BJ (cell line): ENCODE results near the gene MYOM1. TPM values are rescaled to one million over a fixed set of nuclear protein-coding genes. Genes with fewer than 3 reads are reported as not detected.

Source experiments
- CTCF ChIA-PET: fragments of 350-600 bp; formaldehyde crosslinking; extraction: SDS; loops from one replicate; lab custom pipeline; 2021; ENCODE audit warnings: antibody characterized with exemption, inconsistent platforms; lab: Yijun Ruan, JAX
- POLR2A ChIA-PET: fragments of 300-600 bp; sonication (Branson Sonifier 250); formaldehyde crosslinking; extraction: SDS; loops from one replicate; lab custom pipeline; 2021; ENCODE audit warnings: antibody characterized with exemption; lab: Charles Lee
- DNase-seq: peaks from one replicate; pipeline ENCODE4 v3.0.0-alpha.2; 2011; ENCODE audit warnings: low read depth
- H3K27me3 ChIP-seq: 2 replicates; pipeline ENCODE4 v1.6.0; 2011; ENCODE audit warnings: low read length; ENCODE audit not compliant: control insufficient read depth, insufficient read depth
- H3K36me3 ChIP-seq: 2 replicates; pipeline ENCODE4 v1.5.1; 2011; ENCODE audit warnings: low read length; ENCODE audit not compliant: control insufficient read depth, insufficient read depth
- H3K4me3 ChIP-seq: 2 replicates; pipeline ENCODE4 v1.5.1; 2011; ENCODE audit warnings: low read depth, mild to moderate bottlenecking, control low read depth, low read length
- CTCF ChIP-seq: IDR thresholded peaks from 2 replicates; pipeline ENCODE4 v1.5.1; 2011; ENCODE audit warnings: low read depth, mild to moderate bottlenecking, control low read depth, inconsistent platforms, low read length, moderate library complexity; ENCODE audit not compliant: insufficient read depth
- polyA plus RNA-seq: library from polyadenylated mRNA; depleted of rRNA; stranded (reverse); fragments of >200 nt; gene quantifications from 2 replicates; pipeline ENCODE4 v1.2.3, GENCODE V29; 2011

Gene MYOM1
- polyA plus RNA-seq, 1 experiment, result 0.48 TPM

GRCh38 chr18:3157606-3158005, 62.2 kb downstream of the MYOM1 start:
- ChIA-PET CTCF (interaction anchor here (0.5 to 1.3 kb wide), 2 partner anchors 16 to 53 kb away, joined by 3 read pairs; no protein-coding TSS in a partner anchor), POLR2A (no interaction called here)
- Histone ChIP-seq H3K27me3 (no peaks in the 10 kb centered on the region), H3K36me3 (no peaks in the 10 kb centered on the region), H3K4me3 (no peak overlapping the region)
- no peak for DNase-seq
- TF ChIP-seq CTCF, result no peak

GRCh38 chr18:3157086-3157485, 62.7 kb downstream of the MYOM1 start:
- no peaks in the 10 kb centered on the region for H3K36me3 ChIP-seq
- H3K4me3 ChIP-seq, result no peak overlapping the region
- POLR2A ChIA-PET, result no interaction called here
- no peaks in the 10 kb centered on the region; the same call in 1 of the 2 replicates for H3K27me3 ChIP-seq
- no peak for TF ChIP-seq CTCF
- CTCF ChIA-PET, result interaction anchor here (1.3 kb wide), 1 partner anchor 15 kb away, joined by 3 read pairs; no protein-coding TSS in a partner anchor
- DNase-seq, result no peak

GRCh38 chr18:3156325-3156640, 63.5 kb downstream of the MYOM1 start:
- H3K4me3 ChIP-seq, result no peak overlapping the region
- TF ChIP-seq CTCF, result no peak
- ChIA-PET POLR2A (no interaction called here), CTCF (interaction anchor here (0.6 to 1.0 kb wide), 3 partner anchors 13 to 225 kb away, joined by 3 read pairs; no protein-coding TSS in a partner anchor)
- no peak for DNase-seq
- H3K36me3 ChIP-seq, result no peaks in the 10 kb centered on the region
- no peaks in the 10 kb centered on the region; the same call in 1 of the 2 replicates for H3K27me3 ChIP-seq

GRCh38 chr18:3154214-3154613, 65.6 kb downstream of the MYOM1 start:
- Histone ChIP-seq H3K27me3 (no peaks in the 10 kb centered on the region; the same call in 1 of the 2 replicates), H3K4me3 (no peak overlapping the region), H3K36me3 (no peaks in the 10 kb centered on the region)
- TF ChIP-seq CTCF, result no peak
- POLR2A ChIA-PET, result no interaction called here
- no peak for DNase-seq
- CTCF ChIA-PET, result no interaction called here

- CTCF ChIA-PET, result interaction anchor here (0.8 to 2.7 kb wide), 5 partner anchors 9 to 230 kb away, joined by 4 to 22 read pairs (median 13); partner anchors contain the start of gene MYL12A
- no peak for TF ChIP-seq CTCF
- POLR2A ChIA-PET, result no interaction called here
- no peak overlapping the region for H3K4me3 ChIP-seq
- H3K36me3 ChIP-seq, result no peaks in the 10 kb centered on the region
- no peaks in the 10 kb centered on the region; the same call in 1 of the 2 replicates for H3K27me3 ChIP-seq
- DNase-seq, result no peak
Measured at GRCh38 chr18:3153107-3153704, 66.6 kb downstream of the MYOM1 start.
